Cerebellar cortex (tissue), 1 donor: ENCODE data around the gene GNAI2.
"Not testable (repeated sequence)": the region's sequence is repeated elsewhere in the genome, so short reads cannot be mapped to it uniquely, and the experiment has no call there.

Experiments
- DNase-seq: peaks from one replicate; pipeline ENCODE4 v3.0.0-alpha.2; 2015; ENCODE audit warnings: low spot score

The GNAI2 gene

GRCh38 chr3:50264383-50264963, 28.5 kb downstream of the GNAI2 start:
- DNase-seq, result peak; percentile 93

GRCh38 chr3:50264964-50265485, 29.0 kb downstream of the GNAI2 start:
- DNase-seq, result no peak

GRCh38 chr3:50265571-50265970, 29.6 kb downstream of the GNAI2 start:
- no peak for DNase-seq

- no peak for DNase-seq
These were observed 30.0 kb downstream of the GNAI2 start for GRCh38 chr3:50266017-50266416.

- DNase-seq, result no peak
These were observed 30.8 kb downstream of the GNAI2 start for GRCh38 chr3:50266836-50267235.

- DNase-seq, result no peak
These were observed 31.4 kb downstream of the GNAI2 start for GRCh38 chr3:50267280-50267913.

- DNase-seq, result no peak
These were observed 32.3 kb downstream of the GNAI2 start for GRCh38 chr3:50268276-50268675.

- DNase-seq, result no peak
These were observed 32.9 kb downstream of the GNAI2 start, which contains the start of gene SEMA3B for GRCh38 chr3:50268703-50269451. TSS of gene SEMA3B (plus strand) at chr3:50269147. CDS start at chr3:50269241, 94 bp downstream.

- DNase-seq, result no peak
These were observed 33.5 kb downstream of the GNAI2 start for GRCh38 chr3:50269460-50269859.

- no peak for DNase-seq
These were observed 34.0 kb downstream of the GNAI2 start for GRCh38 chr3:50269977-50270413.

- no peak for DNase-seq
These were observed 34.6 kb downstream of the GNAI2 start for GRCh38 chr3:50270422-50271224.

- DNase-seq, result no peak
These were observed 35.4 kb downstream of the GNAI2 start for GRCh38 chr3:50271314-50271936.

- not testable (repeated sequence) for DNase-seq
These were observed 36.5 kb downstream of the GNAI2 start for GRCh38 chr3:50272538-50272910.

GRCh38 chr3:50272911-50273688, 37.1 kb downstream of the GNAI2 start:
- DNase-seq, result peak; percentile 83

GRCh38 chr3:50273689-50274065, 37.7 kb downstream of the GNAI2 start:
- no peak for DNase-seq

GRCh38 chr3:50274371-50275104, 38.5 kb downstream of the GNAI2 start:
- peak; percentile 68 for DNase-seq

GRCh38 chr3:50275141-50275995, 39.4 kb downstream of the GNAI2 start:
- no peak for DNase-seq

GRCh38 chr3:50275996-50276761, 40.2 kb downstream of the GNAI2 start:
- DNase-seq, result no peak

- no peak for DNase-seq
These were observed 40.7 kb downstream of the GNAI2 start for GRCh38 chr3:50276762-50277101.
